B cell (primary cell): Measurements from ENCODE around the gene CUL9.

Source experiments
- CTCF ChIP-seq: fragments of 200-600 bp; IDR thresholded peaks from one replicate; pipeline ENCODE4 v1.8.0; 2022; ENCODE audit warnings: antibody characterized with exemption, mild to moderate bottlenecking
- EZH2 ChIP-seq: IDR thresholded peaks from 2 replicates; pipeline ENCODE4 v1.6.1; 2012; ENCODE audit warnings: borderline replicate concordance, low read depth, mild to moderate bottlenecking, moderate library complexity, low read length; ENCODE audit not compliant: insufficient read depth, poor library complexity, severe bottlenecking

DNA sequence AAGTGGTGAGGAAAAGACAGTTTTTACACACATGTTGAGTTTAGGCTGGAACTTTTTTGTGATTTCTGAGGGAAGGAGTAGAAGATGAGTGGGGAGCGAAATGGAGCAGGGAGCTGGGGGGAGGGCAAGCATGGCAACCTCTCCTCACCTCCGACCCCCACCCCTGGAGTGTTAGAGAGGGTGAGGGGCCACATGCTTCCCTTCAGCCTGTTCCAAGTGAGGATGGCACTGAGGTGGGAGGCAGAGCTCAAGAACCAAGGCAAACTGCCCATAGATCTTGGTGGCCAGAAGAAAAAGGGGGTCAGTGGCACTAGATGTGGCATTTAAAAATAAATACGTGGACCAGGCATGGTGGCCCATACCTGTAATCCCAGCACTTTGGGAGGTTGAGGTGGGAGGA lies 66.1 kb downstream of the CUL9 start:
- TF ChIP-seq CTCF = no peak
- TF ChIP-seq EZH2 = no peak
